Activated naive CD4-positive, alpha-beta T cell treated with anti-CD3 and anti-CD28 coated beads, Interleukin-2, amount 10 ng/mL, durations not matched to agents 7 days and 5 days (primary cell): ENCODE measurements around the gene ST7.
A peak's percentile ranks its signal among the peaks of the same experiment; 100 is the strongest.

Experiments
- CTCF ChIA-PET: fragments of 350-600 bp; sonication (Branson Sonifier 250); formaldehyde crosslinking; loops from one replicate; lab custom pipeline; 2021; ENCODE audit warnings: antibody characterized with exemption; lab: Charles Lee
- DNase-seq: peaks from one replicate; pipeline ENCODE4 v3.0.0-alpha.2; 2020
- H3K27ac Mint-ChIP-seq: one replicate; pipeline ENCODE4 v1.8.0; 2021; ENCODE audit warnings: mild to moderate bottlenecking, moderate library complexity, mixed read lengths
- H3K27me3 Mint-ChIP-seq: one replicate; pipeline ENCODE4 v1.8.0; 2021; ENCODE audit warnings: mild to moderate bottlenecking, mixed read lengths
- H3K36me3 Mint-ChIP-seq: one replicate; pipeline ENCODE4 v1.8.0; 2021; ENCODE audit warnings: mixed read lengths
- H3K4me1 Mint-ChIP-seq: one replicate; pipeline ENCODE4 v1.8.0; 2021; ENCODE audit warnings: mixed read lengths
- H3K4me3 Mint-ChIP-seq: one replicate; pipeline ENCODE4 v1.8.0; 2021; ENCODE audit warnings: mild to moderate bottlenecking, moderate library complexity, mixed read lengths
- H3K9me3 Mint-ChIP-seq: one replicate; pipeline ENCODE4 v1.8.0; 2021; ENCODE audit warnings: mixed read lengths

Gene ST7

DNA sequence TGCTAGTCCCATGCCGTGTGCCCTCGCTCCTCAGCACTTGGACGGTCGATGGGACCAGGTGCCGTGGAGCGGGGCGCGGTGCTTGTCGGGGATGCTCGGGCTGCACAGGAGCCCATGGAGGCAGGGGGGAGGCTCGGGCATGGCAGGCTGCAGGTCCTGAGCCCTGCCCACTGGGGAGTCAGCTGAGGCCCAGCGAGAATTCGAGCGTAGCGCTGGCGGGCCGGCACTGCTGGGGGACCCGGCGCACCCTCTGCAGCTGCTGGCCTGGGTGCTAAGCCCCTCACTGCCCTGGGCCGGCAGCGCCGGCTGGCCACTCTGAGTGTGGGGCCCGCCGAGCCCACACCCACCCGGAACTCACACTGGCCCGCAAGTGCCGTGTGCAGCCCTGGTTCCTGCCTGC, 44.7 kb downstream of the ST7 start:
- Mint-ChIP-seq H3K27me3 (peaks cover 17% of the 10 kb centered on the region), H3K27ac (no peak overlapping the region), H3K36me3 (no peaks in the 10 kb centered on the region), H3K9me3 (no peaks in the 10 kb centered on the region), H3K4me3 (no peak overlapping the region), H3K4me1 (no peaks in the 10 kb centered on the region)
- DNase-seq = no peak
- CTCF ChIA-PET = interaction anchor here (0.6 to 2.1 kb wide), 2 partner anchors 13 to 14 kb away, joined by 4 to 7 read pairs; no protein-coding TSS in a partner anchor

DNA sequence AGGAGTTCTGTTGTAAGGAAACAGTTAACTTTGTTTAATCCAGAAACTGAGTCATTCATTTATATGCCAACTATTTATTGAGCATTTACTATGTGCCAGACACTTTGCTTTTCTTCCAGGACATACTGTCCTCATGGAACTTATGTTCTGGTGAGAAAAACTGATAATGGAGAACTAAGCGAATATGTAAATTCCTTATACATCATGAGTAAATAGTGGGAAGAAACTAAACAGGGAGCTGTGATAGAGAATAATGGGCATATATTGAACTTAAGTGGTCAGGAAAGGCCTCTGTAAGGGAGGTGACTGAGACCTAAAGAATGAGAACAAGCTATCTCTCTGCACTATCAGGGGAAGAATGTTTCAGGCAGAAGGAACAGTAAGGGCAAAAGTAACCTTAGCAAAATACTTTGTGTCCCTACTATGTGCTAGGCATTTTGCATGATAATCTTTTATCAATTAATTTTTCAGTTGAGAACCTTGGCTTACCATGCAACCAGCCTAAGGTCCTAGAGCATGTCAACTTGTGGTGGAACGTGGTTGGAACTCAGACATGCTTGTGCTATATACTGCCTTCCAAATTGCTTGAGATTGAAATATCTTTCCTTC, 45.4 kb downstream of the ST7 start:
- H3K27me3 Mint-ChIP-seq = peaks cover 13% of the 10 kb centered on the region
- no peaks in the 10 kb centered on the region for H3K36me3 Mint-ChIP-seq
- H3K4me1 Mint-ChIP-seq = no peaks in the 10 kb centered on the region
- no peak overlapping the region for H3K4me3 Mint-ChIP-seq
- H3K9me3 Mint-ChIP-seq = no peaks in the 10 kb centered on the region
- CTCF ChIA-PET = interaction anchor here (2.1 kb wide), 1 partner anchor 13 kb away, joined by 7 read pairs; no protein-coding TSS in a partner anchor
- no peak for DNase-seq
- no peak overlapping the region for H3K27ac Mint-ChIP-seq

DNA sequence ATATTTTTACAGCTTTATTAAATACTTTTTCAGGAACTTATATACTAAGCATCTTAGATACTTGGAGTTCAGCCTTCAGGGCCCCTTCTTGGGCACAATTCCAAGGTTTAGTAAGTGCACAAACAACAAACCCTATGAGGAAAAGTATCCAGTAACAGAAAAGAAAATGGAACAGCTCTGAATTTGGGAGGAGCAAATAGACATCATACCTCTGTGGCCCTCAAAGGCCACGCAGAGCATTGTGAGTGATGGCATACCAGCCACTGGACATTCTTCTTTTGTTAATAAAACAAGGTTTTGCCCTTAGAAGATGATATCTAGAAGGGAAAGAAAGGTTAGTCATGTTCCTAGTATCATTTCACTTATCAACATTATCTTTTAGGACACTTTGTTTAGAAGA, 46.0 kb downstream of the ST7 start:
- no peaks in the 10 kb centered on the region for H3K36me3 Mint-ChIP-seq
- no peak for DNase-seq
- no peaks in the 10 kb centered on the region for H3K4me1 Mint-ChIP-seq
- H3K27ac Mint-ChIP-seq = no peak overlapping the region
- H3K27me3 Mint-ChIP-seq = peaks cover 17% of the 10 kb centered on the region
- no peaks in the 10 kb centered on the region for H3K9me3 Mint-ChIP-seq
- H3K4me3 Mint-ChIP-seq = no peak overlapping the region
- CTCF ChIA-PET = interaction anchor here (2.1 kb wide), 1 partner anchor 14 kb away, joined by 7 read pairs; no protein-coding TSS in a partner anchor

- CTCF ChIA-PET = no interaction called here
- Mint-ChIP-seq H3K4me1 (peaks cover 3% of the 10 kb centered on the region), H3K9me3 (no peaks in the 10 kb centered on the region), H3K4me3 (no peak overlapping the region), H3K27me3 (peaks cover 9% of the 10 kb centered on the region), H3K27ac (no peak overlapping the region), H3K36me3 (no peaks in the 10 kb centered on the region)
- DNase-seq = no peak
These were observed 48.0 kb downstream of the ST7 start for GRCh38 chr7:117001283-117001682.

DNA sequence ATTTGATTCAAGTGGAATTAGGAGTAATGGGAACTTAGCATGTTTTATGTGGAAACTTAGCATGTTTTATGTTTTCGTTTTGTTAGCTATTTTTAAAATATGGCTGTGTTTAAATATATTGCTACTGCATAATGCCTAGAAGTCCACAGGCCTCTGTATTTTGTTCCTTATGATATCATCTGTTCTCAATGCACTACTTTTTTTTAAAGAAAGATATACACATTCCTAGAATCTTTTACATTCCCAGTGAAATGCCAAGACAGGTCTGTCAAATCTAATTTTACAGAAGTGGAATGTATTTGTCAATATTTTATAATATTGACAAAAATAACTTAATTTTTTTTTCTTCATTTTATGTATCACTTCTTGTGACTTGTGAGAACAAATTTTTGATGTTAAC, 51.6 kb downstream of the ST7 start:
- H3K4me1 Mint-ChIP-seq = peaks cover 36% of the 10 kb centered on the region
- DNase-seq = no peak
- H3K9me3 Mint-ChIP-seq = no peaks in the 10 kb centered on the region
- peaks cover 8% of the 10 kb centered on the region for H3K27me3 Mint-ChIP-seq
- H3K36me3 Mint-ChIP-seq = no peaks in the 10 kb centered on the region
- no peak overlapping the region for H3K27ac Mint-ChIP-seq
- CTCF ChIA-PET = interaction anchor here (9.9 kb wide), 1 partner anchor 18 kb away, joined by 91 read pairs; no protein-coding TSS in a partner anchor
- no peak overlapping the region for H3K4me3 Mint-ChIP-seq

DNA sequence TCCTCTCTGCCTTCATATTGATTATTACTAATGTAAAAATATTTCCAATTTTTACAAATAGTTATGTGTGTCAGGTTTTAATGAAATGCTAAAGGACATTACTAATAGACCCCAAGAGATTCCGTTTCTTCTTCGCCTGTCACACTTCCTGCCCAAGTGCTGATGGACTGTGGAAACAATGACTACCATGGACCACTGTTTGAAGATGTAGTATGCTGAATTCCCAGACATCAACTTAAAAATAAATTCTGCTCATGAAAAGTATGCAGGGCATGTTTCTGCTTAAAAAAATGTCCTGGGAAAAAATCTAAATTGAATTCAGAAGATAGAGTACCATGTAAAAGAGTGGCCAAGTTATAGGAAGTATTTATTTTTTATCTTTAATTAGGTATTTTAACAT, 52.1 kb downstream of the ST7 start:
- Mint-ChIP-seq H3K4me1 (peaks cover 42% of the 10 kb centered on the region), H3K4me3 (no peak overlapping the region), H3K9me3 (no peaks in the 10 kb centered on the region), H3K36me3 (no peaks in the 10 kb centered on the region), H3K27me3 (peaks cover 13% of the 10 kb centered on the region), H3K27ac (no peak overlapping the region)
- no peak for DNase-seq
- CTCF ChIA-PET = interaction anchor here (2.1 to 9.9 kb wide), 2 partner anchors 18 to 122 kb away, joined by 6 to 91 read pairs; no protein-coding TSS in a partner anchor

DNA sequence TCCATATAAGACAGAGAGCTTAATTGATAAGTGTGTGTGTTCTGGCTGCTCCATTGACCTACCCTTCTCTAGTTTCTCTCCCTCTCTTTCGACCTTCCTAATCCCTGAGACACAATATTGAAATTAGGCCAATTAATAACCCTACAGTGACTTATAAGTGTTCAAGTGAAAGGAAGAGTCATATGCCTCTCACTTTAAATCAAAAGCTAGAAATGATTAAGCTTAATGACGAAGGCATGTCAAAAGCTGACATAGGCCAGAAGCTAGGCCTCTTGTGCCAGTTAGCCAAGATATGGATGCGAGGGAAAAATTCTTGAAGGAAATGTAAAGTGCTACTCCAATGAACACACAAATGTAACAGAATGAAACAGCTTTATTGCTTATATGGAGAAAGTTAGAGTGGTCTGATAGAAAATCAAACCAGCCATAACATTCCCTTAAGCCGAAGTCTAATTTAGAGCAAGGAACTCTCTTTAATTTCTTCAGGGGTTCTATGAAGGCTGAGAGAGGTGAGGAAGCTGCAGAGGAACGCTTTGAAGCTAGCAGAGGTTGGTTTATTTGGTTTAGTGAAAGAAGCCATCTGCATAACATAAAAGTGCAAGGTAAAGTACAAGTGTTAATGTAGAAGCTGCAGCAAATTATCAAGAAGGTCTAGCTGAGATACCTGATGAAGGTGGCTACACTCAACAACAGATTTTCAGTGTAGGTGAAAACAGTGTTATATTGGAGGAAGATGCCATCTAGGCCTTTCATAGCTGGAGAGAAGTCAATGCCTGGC, 53.8 kb downstream of the ST7 start:
- CTCF ChIA-PET = interaction anchor here (1.3 to 9.9 kb wide), 4 partner anchors 20 to 121 kb away, joined by 3 to 91 read pairs (median 6); no protein-coding TSS in a partner anchor
- peaks cover 2% of the 10 kb centered on the region for H3K36me3 Mint-ChIP-seq
- no peaks in the 10 kb centered on the region for H3K9me3 Mint-ChIP-seq
- peak overlapping the region; percentile 29 for H3K27ac Mint-ChIP-seq
- peaks cover 20% of the 10 kb centered on the region for H3K27me3 Mint-ChIP-seq
- no peak overlapping the region for H3K4me3 Mint-ChIP-seq
- peaks cover 58% of the 10 kb centered on the region for H3K4me1 Mint-ChIP-seq
- no peak for DNase-seq

- Mint-ChIP-seq H3K4me3 (no peak overlapping the region), H3K36me3 (peaks cover 2% of the 10 kb centered on the region), H3K4me1 (peaks cover 58% of the 10 kb centered on the region), H3K27ac (no peak overlapping the region), H3K27me3 (peaks cover 20% of the 10 kb centered on the region), H3K9me3 (no peaks in the 10 kb centered on the region)
- DNase-seq = no peak
- CTCF ChIA-PET = interaction anchor here (1.2 to 9.9 kb wide), 4 partner anchors 14 to 117 kb away, joined by 3 to 91 read pairs (median 4); no protein-coding TSS in a partner anchor
These were observed 55.0 kb downstream of the ST7 start for GRCh38 chr7:117008118-117008885.

DNA sequence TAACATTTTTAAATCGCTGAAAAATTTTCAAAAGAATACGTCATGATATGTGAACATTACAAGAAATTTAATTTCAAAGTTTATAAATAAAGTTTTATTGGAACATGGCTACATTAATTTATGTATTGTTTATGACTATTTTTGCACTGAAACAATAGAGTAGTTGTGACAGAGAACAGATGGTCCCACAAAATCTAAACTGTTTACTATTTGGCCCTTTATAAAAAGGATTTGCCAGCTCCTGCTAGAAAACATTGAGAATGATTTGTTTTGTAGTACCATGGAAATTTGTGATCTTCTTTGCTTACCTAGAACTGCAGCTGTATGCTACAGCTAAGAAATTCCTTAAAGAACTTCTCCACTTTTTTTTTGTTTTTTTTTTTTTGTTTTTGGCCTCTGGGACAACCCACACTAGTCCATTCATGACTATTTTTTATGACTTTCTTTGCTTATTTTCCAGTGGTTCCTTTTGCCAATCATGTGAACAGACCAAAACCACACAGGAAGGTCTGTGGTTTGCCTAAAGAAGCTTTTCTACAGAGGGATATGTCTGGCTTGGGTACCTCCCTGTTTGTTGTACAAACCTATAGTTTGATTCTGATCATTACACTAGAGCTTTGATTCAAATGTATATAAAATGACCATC, 55.7 kb downstream of the ST7 start:
- DNase-seq = peak; percentile 72
- H3K27ac Mint-ChIP-seq = peak overlapping the region; percentile 68
- H3K4me3 Mint-ChIP-seq = peak overlapping the region; percentile 3
- H3K36me3 Mint-ChIP-seq = peaks cover 2% of the 10 kb centered on the region
- H3K27me3 Mint-ChIP-seq = peaks cover 19% of the 10 kb centered on the region
- peaks cover 58% of the 10 kb centered on the region for H3K4me1 Mint-ChIP-seq
- H3K9me3 Mint-ChIP-seq = no peaks in the 10 kb centered on the region
- CTCF ChIA-PET = interaction anchor here (0.6 to 9.9 kb wide), 7 partner anchors 14 to 443 kb away, joined by 3 to 91 read pairs (median 3); no protein-coding TSS in a partner anchor

DNA sequence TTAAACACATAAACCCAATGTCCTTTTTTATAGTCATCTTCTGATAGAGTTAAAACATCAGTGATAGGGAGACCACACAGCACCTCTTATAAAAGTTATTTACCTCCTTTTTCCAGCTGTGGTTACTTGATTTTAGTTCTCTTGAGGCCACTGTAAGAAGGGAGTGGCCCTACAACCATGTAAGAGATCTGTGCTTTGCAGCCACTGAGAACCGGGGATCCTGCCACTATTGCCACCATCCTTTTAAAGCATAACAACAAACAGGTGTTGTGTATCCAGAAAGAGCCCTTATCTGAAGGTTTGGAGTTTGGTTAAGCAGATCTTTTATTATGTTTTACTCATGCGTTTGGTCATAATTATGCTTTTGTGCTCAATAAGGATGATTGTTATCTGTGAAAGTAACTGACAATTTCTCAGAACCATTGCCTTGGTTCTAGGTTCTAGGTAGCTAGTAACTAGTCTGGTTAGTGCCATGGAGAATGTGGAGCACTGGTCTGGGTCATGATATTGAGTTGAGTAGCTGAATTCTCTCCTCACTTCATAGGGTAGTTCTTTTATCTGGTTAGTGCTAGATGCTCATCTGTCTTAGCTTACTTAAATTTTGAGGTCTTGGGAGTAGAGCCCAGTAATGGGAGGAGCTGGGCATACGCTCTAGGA, 56.5 kb downstream of the ST7 start:
- H3K27ac Mint-ChIP-seq = peak overlapping the region; percentile 68
- H3K4me1 Mint-ChIP-seq = peaks cover 58% of the 10 kb centered on the region
- peak overlapping the region; percentile 40 for H3K4me3 Mint-ChIP-seq
- peaks cover 15% of the 10 kb centered on the region for H3K27me3 Mint-ChIP-seq
- peaks cover 2% of the 10 kb centered on the region for H3K36me3 Mint-ChIP-seq
- CTCF ChIA-PET = interaction anchor here (0.6 to 9.9 kb wide), 5 partner anchors 23 to 442 kb away, joined by 3 to 91 read pairs (median 4); no protein-coding TSS in a partner anchor
- peak; percentile 39 for DNase-seq
- H3K9me3 Mint-ChIP-seq = no peaks in the 10 kb centered on the region

GRCh38 chr7:117010375-117011133, 57.3 kb downstream of the ST7 start:
- Mint-ChIP-seq H3K4me1 (peaks cover 62% of the 10 kb centered on the region), H3K4me3 (peak overlapping the region; percentile 24), H3K36me3 (peaks cover 2% of the 10 kb centered on the region), H3K9me3 (no peaks in the 10 kb centered on the region), H3K27ac (peak overlapping the region; percentile 68), H3K27me3 (peaks cover 15% of the 10 kb centered on the region)
- no peak for DNase-seq
- CTCF ChIA-PET = interaction anchor here (1.2 to 9.9 kb wide), 4 partner anchors 18 to 117 kb away, joined by 4 to 91 read pairs (median 6); no protein-coding TSS in a partner anchor

- no peak for DNase-seq
- Mint-ChIP-seq H3K27ac (no peak overlapping the region), H3K4me3 (no peak overlapping the region), H3K4me1 (peaks cover 59% of the 10 kb centered on the region), H3K9me3 (no peaks in the 10 kb centered on the region), H3K36me3 (peaks cover 2% of the 10 kb centered on the region), H3K27me3 (peaks cover 15% of the 10 kb centered on the region)
- CTCF ChIA-PET = interaction anchor here (0.7 to 9.9 kb wide), 7 partner anchors 14 to 112 kb away, joined by 3 to 91 read pairs (median 4); no protein-coding TSS in a partner anchor
These were observed 58.3 kb downstream of the ST7 start for GRCh38 chr7:117011419-117012260.
